Measurements from ENCODE around the gene RBFOX2. TPM values are rescaled to one million over a fixed set of nuclear protein-coding genes. Genes with fewer than 3 reads are reported as not detected.
"Not testable (repeated sequence)": the region's sequence is repeated elsewhere in the genome, so short reads cannot be mapped to it uniquely, and the experiment has no call there.

The RBFOX2 gene
- total RNA-seq, 1 donor from 2014 or later, result 58.1 TPM

- intact Hi-C loops (cut with DNase I), result no loop called here
- Histone ChIP-seq H3K27ac (no peak overlapping the region), H3K36me3 (no peaks in the 10 kb centered on the region), H3K9me3 (no peaks in the 10 kb centered on the region), H3K4me1 (peaks cover 0 to 4% of the 10 kb centered on the region in 2 donors), H3K27me3 (no peaks in the 10 kb centered on the region), H3K4me3 (no peak overlapping the region)
- no peak for DNase-seq (ENCODE audit: low spot score in 2 of 2)
- TF ChIP-seq CTCF (IDR thresholded peaks at IDR 0.05), result no peak
Observed at GRCh38 chr22:36052505-36052941, 23.9 kb upstream of the RBFOX2 start.

GRCh38 chr22:36049678-36049997 lies 21.0 kb upstream of the RBFOX2 start:
- no peak overlapping the region for H3K4me3 ChIP-seq
- no peak for DNase-seq (ENCODE audit: low spot score in 2 of 2)
- H3K27me3 ChIP-seq, result no peaks in the 10 kb centered on the region
- TF ChIP-seq CTCF (IDR thresholded peaks at IDR 0.05), result no peak
- H3K27ac ChIP-seq, result no peak overlapping the region
- no peaks in the 10 kb centered on the region for H3K4me1 ChIP-seq
- intact Hi-C loops (cut with DNase I), result no loop called here
- H3K36me3 ChIP-seq, result no peaks in the 10 kb centered on the region
- H3K9me3 ChIP-seq, result no peaks in the 10 kb centered on the region

- intact Hi-C loops (cut with DNase I), result no loop called here
- no peaks in the 10 kb centered on the region for H3K27me3 ChIP-seq
- TF ChIP-seq CTCF (IDR thresholded peaks at IDR 0.05), result no peak
- no peak overlapping the region for H3K4me3 ChIP-seq
- H3K36me3 ChIP-seq, result no peaks in the 10 kb centered on the region
- DNase-seq (ENCODE audit: low spot score in 2 of 2), result no peak
- H3K27ac ChIP-seq, result no peak overlapping the region
- H3K4me1 ChIP-seq, result no peaks in the 10 kb centered on the region
- H3K9me3 ChIP-seq, result no peaks in the 10 kb centered on the region
Observed at GRCh38 chr22:36048911-36049677, 20.5 kb upstream of the RBFOX2 start.

- H3K9me3 ChIP-seq; H3K4me1 ChIP-seq; H3K36me3 ChIP-seq; H3K27ac ChIP-seq; H3K4me3 ChIP-seq; DNase-seq (ENCODE audit: low spot score in 2 of 2); intact Hi-C loops (cut with DNase I); H3K27me3 ChIP-seq: not testable (repeated sequence)
Observed at GRCh38 chr22:36044517-36044916, 15.9 kb upstream of the RBFOX2 start.

- DNase-seq (ENCODE audit: low spot score in 2 of 2), result no peak
- Histone ChIP-seq H3K27ac (no peak overlapping the region), H3K36me3 (no peaks in the 10 kb centered on the region), H3K4me1 (no peaks in the 10 kb centered on the region), H3K27me3 (no peaks in the 10 kb centered on the region), H3K9me3 (no peaks in the 10 kb centered on the region), H3K4me3 (no peak overlapping the region)
- intact Hi-C loops (cut with DNase I), result no loop called here
- TF ChIP-seq CTCF (IDR thresholded peaks at IDR 0.05), result no peak
Observed at GRCh38 chr22:36042240-36042639, 13.6 kb upstream of the RBFOX2 start.

GRCh38 chr22:36039125-36039524 lies 10.5 kb upstream of the RBFOX2 start:
- no peaks in the 10 kb centered on the region for H3K27me3 ChIP-seq
- no peak for DNase-seq (ENCODE audit: low spot score in 2 of 2)
- no peaks in the 10 kb centered on the region for H3K9me3 ChIP-seq
- no peak for TF ChIP-seq CTCF (IDR thresholded peaks at IDR 0.05)
- no peak overlapping the region for H3K27ac ChIP-seq
- no peak overlapping the region for H3K4me3 ChIP-seq
- intact Hi-C loops (cut with DNase I), result no loop called here
- H3K4me1 ChIP-seq, result no peaks in the 10 kb centered on the region
- no peaks in the 10 kb centered on the region for H3K36me3 ChIP-seq

Measured in ascending aorta (tissue), 2 donors.